Measurements from ENCODE around the gene RAB8B. TPM values are rescaled to one million over a fixed set of nuclear protein-coding genes. Genes with fewer than 3 reads are reported as not detected.

The RAB8B gene
- total and polyA plus RNA-seq, 9 of the 15 experiments (the other 6 are each of a cell fraction or from before 2014, with no cell fraction given) = 7.8 to 32.1 (median 24.2) TPM

GRCh38 chr15:63243776-63244175 is 54.4 kb downstream of the RAB8B start (continued):
- TF ChIP-seq CTCFL (IDR thresholded peaks at IDR 0.05; ENCODE audit: borderline replicate concordance, insufficient read depth, low read depth, low read length, poor library complexity, severe bottlenecking) (no peak), TSC22D4 (tag; IDR thresholded peaks at IDR 0.05) (no peak), TRIM25 (IDR thresholded peaks at IDR 0.05; ENCODE audit: borderline replicate concordance) (no peak), JUN (IDR thresholded peaks at IDR 0.05; ENCODE audit: borderline replicate concordance, low read depth, low read length) (no peak), JUN (CRISPR knock-in tag; IDR thresholded peaks at IDR 0.05; ENCODE audit: borderline replicate concordance) (no peak), KLF6 (CRISPR knock-in tag; IDR thresholded peaks at IDR 0.05; ENCODE audit: borderline replicate concordance) (no peak), POLR3A (IDR thresholded peaks at IDR 0.05; ENCODE audit: borderline replicate concordance, extremely low read depth, insufficient read depth, insufficient read length) (no peak), MITF (IDR thresholded peaks at IDR 0.05) (no peak), NONO (IDR thresholded peaks at IDR 0.05; ENCODE audit: low read depth in 2 of 2, low read length in 1 of 2) (no peak), E2F5 (CRISPR knock-in tag; IDR thresholded peaks at IDR 0.05) (no peak), HNRNPUL1 (IDR thresholded peaks at IDR 0.05; ENCODE audit: low read length) (no peak), EZH2 (IDR thresholded peaks at IDR 0.05; ENCODE audit: borderline replicate concordance, low read depth, low read length) (no peak), FIP1L1 (IDR thresholded peaks at IDR 0.05; ENCODE audit: low read depth, low read length, poor library complexity, severe bottlenecking) (no peak), ZNF551 (CRISPR knock-in tag; IDR thresholded peaks at IDR 0.05) (no peak), ZEB2 (IDR thresholded peaks at IDR 0.05) (no peak), SOX6 (IDR thresholded peaks at IDR 0.05) (peak; percentile 40; the same call in 1 of the 2 replicates), RFX7 (CRISPR knock-in tag; IDR thresholded peaks at IDR 0.05) (no peak), TBL1XR1 (IDR thresholded peaks at IDR 0.05; ENCODE audit: low read length in 2 of 2) (peak in 1 of 2 experiments; percentile 13; a peak in 1 of 4 replicates), MLX (CRISPR knock-in tag; conservative IDR thresholded peaks at IDR 0.05) (no peak), CBFA2T3 (IDR thresholded peaks at IDR 0.05) (peak; percentile 56), BRD4 (IDR thresholded peaks at IDR 0.05) (no peak)
